Adipocyte (in vitro differentiated cells): ENCODE measurements around the gene NT5C3A.
"Not testable (repeated sequence)": the region's sequence is repeated elsewhere in the genome, so short reads cannot be mapped to it uniquely, and the experiment has no call there.

Source experiments
- DNase-seq: peaks from one replicate; pipeline ENCODE4 v3.0.0-alpha.2; 2015; ENCODE audit warnings: low read depth
- H3K27me3 ChIP-seq: replicated peaks from 2 replicates; pipeline ENCODE4 v1.7.0; 2013; ENCODE audit warnings: mild to moderate bottlenecking, low read length, moderate library complexity; ENCODE audit not compliant: control insufficient read depth, insufficient read depth
- H3K36me3 ChIP-seq: 2 replicates; pipeline ENCODE4 v1.7.0; 2013; ENCODE audit warnings: low read length, mild to moderate bottlenecking, moderate library complexity; ENCODE audit not compliant: control insufficient read depth, insufficient read depth, severe bottlenecking
- H3K4me1 ChIP-seq: 2 replicates; pipeline ENCODE4 v1.7.0; 2013; ENCODE audit warnings: mild to moderate bottlenecking, low read length, moderate library complexity; ENCODE audit not compliant: control insufficient read depth, insufficient read depth
- H3K4me3 ChIP-seq: 2 replicates; pipeline ENCODE4 v1.7.0; 2013; ENCODE audit warnings: mild to moderate bottlenecking, low read length, moderate library complexity
- H3K9ac ChIP-seq: 2 replicates; pipeline ENCODE4 v1.7.0; 2013; ENCODE audit warnings: mild to moderate bottlenecking, low read length, moderate library complexity
- H3K9me3 ChIP-seq: 2 replicates; pipeline ENCODE4 v1.7.0; 2013; ENCODE audit warnings: mild to moderate bottlenecking, low read length, moderate library complexity; ENCODE audit not compliant: control insufficient read depth

The NT5C3A gene

DNA sequence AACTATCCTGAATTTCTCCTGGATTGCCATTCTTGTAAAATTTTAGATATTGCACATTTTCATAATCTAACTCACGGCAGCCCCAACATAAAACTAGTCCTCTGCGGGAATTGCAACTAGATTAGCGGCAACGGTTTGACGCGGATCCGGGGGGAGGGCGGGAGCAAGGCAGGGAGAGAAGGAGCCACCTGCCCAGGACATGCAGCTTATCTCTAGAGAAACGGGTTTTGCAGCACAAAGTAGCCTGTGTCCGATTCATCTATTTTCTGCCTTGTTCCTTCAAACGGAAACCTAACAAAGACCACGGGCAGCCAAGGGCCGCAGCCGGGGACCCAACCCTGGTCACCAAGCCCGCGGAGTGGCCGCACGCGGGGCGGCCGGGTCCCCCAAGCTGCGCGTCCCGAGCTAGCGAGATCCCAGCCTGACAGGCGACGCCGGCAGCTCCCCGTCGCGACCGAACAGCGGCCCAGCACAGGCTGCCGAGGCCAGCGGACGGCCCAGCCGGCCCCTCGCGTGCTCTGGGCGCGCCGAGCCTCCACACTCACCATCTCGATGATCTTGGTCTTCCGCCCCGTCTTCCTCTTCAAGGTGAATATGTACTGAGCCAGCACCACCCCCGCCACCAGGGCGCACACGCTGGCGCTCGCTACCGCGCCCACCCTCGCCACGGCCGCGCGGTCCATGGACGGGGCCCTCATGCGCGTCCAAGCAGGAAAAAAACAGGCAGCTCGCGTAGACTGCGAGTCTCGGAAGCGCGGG is at the start of gene NT5C3A:
TSS of gene NT5C3A (minus strand) at position 754 of the 759 bp plus-strand sequence. CDS start at position 683, 71 bp downstream.
- H3K36me3 ChIP-seq: no peaks in the 10 kb centered on the region
- no peaks in the 10 kb centered on the region for H3K27me3 ChIP-seq
- DNase-seq: peak; percentile 67
- peaks cover 8% of the 10 kb centered on the region for H3K4me1 ChIP-seq
- peak within 1 kb of the TSS; percentile 93 for H3K9ac ChIP-seq
- peak within 1 kb of the TSS; percentile 94 for H3K4me3 ChIP-seq
- H3K9me3 ChIP-seq: peaks cover 13% of the 10 kb centered on the region

DNA sequence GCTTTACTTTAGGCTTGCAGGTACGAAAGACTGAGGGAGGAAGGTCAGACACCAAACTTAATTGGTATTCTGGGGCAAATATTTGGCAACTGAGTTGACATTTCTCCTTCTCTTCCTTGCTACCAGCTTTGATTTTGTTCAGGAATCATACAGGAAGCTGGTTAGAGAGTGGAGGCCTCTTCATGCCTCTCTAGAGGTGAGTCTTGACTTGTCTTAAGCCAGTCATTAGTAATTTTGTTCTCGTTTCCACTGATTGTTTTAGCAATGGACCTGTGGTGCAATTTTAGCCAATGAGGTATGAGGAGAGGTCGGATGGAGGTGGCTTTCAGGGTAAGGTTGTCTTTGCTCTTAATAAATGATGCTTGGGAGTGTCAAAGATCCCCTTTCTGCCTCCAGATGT is 49.0 kb upstream of the NT5C3A start:
- Histone ChIP-seq H3K4me1 (peaks cover 32% of the 10 kb centered on the region), H3K4me3 (no peak overlapping the region), H3K27me3 (no peaks in the 10 kb centered on the region), H3K9me3 (no peaks in the 10 kb centered on the region), H3K36me3 (no peaks in the 10 kb centered on the region), H3K9ac (no peak overlapping the region)
- DNase-seq: no peak

DNA sequence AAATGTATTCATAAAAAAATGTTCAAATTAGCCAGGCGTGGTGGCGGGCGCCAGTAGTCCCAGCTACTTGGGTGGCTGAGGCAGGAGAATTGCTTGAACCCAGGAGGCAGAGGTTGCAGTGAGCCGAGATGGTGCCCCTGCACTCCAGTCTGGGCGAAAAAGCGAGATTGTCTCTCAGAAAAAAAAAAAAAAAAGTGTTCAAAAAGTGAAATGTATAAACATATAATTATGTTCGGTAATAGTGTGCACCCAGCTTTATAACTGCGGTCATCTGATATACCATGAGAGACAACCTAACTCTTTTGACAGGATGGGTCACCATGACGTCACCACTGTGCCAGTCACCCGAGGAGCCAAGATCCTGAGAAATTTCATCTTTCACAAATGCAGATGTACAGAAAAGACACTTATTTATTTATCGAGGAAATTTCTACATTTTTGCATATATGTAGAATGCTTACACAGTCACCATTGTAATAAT is 47.2 kb upstream of the NT5C3A start:
- H3K4me1 ChIP-seq: peaks cover 27% of the 10 kb centered on the region
- H3K27me3 ChIP-seq: no peaks in the 10 kb centered on the region
- no peaks in the 10 kb centered on the region for H3K9me3 ChIP-seq
- H3K36me3 ChIP-seq: no peaks in the 10 kb centered on the region
- H3K4me3 ChIP-seq: peak overlapping the region; percentile 96
- DNase-seq: peak; percentile 39
- peak overlapping the region; percentile 68 for H3K9ac ChIP-seq

DNA sequence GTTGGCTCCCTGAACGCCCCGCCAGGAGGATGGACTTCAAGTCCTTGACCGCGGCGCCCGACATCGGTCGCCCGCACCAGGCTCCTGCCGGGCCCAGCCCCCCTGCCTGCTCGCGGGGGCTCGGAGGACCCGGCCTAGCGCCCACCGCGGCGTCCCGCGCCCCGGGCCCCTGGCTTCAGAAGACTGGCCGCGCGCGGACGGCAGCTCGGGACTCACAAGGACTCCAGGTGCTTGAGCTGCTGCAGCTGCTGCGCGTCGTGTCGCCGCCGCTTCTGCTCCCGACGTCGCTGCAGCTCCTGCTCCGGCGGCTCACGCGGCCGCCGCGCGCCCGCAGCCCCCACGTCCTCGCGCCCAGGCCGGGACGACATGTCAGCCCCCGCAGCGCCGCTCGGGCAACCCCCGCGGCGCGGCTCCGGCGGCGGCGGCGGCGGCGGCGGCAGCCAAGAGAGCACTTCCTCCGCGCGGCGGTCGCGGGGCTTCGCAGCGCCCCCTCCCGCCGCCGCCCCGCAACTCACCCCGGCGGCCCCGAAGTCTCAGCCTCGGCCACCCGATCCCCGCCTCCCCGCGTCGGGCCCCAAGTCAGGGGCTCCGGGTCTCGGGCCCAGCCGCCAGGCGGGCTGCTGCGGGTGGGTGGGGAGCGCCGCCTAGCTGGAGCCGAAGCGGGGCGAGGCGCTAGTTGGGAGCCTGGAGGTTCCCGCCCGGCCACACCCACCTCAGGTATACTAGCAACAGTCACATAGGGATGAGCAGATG is 46.6 kb upstream of the NT5C3A start, which contains the start of gene RP9:
TSS of gene RP9 (minus strand) at position 400 of the 753 bp plus-strand sequence. CDS start at position 368, 32 bp downstream.
- no peaks in the 10 kb centered on the region for H3K36me3 ChIP-seq
- peaks cover 22% of the 10 kb centered on the region for H3K4me1 ChIP-seq
- H3K4me3 ChIP-seq: peak within 1 kb of the TSS; percentile 96
- peak; percentile 92 for DNase-seq
- H3K9ac ChIP-seq: peak within 1 kb of the TSS; percentile 93
- H3K27me3 ChIP-seq: no peaks in the 10 kb centered on the region
- no peaks in the 10 kb centered on the region for H3K9me3 ChIP-seq

DNA sequence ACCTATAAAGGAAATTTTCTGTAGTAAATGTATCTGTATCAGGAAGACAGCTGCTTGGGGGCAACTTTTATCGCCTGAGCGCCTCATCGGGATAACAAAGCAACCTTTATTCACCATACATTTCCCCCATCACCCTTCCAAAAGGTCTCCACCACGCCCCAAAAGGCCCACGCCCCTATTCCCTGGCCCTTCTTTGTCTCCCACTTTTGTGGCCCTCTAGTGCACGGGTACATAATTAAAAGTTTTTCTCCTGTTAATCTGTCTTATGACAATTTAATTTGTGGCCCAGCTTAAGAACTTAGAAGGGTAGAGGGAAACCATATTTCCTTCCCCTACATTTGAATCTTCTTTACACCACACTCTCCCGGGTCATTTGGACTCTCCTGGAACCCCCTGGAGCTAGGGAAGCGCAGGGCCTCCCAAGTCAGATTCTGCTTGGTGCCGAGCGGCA is 46.0 kb upstream of the NT5C3A start:
- Histone ChIP-seq H3K9ac (peak overlapping the region; percentile 93), H3K36me3 (peaks cover under 1% of the 10 kb centered on the region), H3K4me1 (peaks cover 22% of the 10 kb centered on the region), H3K4me3 (peak overlapping the region; percentile 96), H3K27me3 (no peaks in the 10 kb centered on the region), H3K9me3 (no peaks in the 10 kb centered on the region)
- no peak for DNase-seq

DNA sequence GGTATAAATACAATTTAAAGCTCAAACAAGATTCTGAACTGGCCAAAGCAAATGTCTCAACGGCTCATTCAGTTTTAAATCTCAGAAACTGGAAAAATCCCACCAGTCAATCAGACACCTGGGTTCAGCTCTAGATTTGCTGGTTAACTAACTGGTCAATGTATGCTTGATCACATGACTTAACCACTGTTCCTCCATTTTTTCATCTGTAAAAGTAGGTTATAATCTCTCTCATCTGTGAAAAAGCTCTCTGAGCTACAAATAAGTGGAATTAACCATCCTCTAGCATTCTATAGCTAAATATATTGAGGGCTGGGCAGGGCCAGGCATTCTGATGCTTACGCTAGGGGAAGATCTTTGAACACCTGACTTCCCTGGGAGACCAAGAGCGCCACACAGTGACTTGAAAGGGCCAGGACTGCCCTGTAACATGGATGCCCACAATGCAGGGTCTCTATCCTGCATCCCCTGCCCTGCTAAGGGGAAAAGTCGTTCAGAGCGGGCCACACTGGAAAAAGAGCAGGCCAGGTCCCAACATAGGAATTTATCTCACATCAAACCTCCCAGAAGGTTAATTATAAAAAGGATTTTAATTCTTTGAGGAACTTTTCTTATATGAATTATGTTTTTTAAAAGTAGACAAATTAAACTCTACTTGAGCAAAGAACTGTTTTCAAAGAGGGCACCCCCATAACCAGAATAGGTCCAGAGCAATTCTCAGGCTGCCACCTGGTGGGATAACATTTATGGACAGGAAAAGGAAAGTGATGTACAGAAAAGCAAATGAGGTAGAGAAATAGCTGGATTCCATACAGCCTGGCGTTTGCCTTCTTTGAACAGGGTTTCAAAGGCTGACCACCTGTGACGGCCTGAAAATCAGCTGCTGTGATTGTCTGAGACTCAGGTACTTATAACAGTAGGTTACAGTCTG is 44.8 kb upstream of the NT5C3A start:
- Histone ChIP-seq H3K9me3 (no peaks in the 10 kb centered on the region), H3K4me1 (peaks cover 23% of the 10 kb centered on the region), H3K4me3 (peak overlapping the region; percentile 96), H3K27me3 (no peaks in the 10 kb centered on the region), H3K36me3 (peaks cover 12% of the 10 kb centered on the region), H3K9ac (peak overlapping the region; percentile 93)
- peak; percentile 70 for DNase-seq

DNA sequence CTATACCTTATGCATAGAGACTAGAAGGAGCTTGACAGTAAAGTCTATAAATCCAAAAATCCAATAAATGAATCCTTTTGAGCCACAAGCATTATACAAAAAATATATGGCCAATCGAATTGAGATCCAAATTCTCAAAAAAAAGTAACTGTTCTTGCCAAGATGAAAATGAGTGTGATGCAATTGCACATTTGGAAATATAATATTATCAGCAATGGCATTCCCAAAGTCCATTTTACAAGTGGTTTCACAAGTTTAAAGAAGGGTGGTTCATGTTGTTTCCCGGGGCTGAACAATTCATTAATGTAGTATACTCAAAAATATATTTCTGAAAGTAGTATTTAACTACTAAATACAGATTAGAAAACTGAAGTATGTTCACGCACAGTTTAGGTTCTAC is 39.3 kb upstream of the NT5C3A start:
- peaks cover 53% of the 10 kb centered on the region for H3K36me3 ChIP-seq

DNA sequence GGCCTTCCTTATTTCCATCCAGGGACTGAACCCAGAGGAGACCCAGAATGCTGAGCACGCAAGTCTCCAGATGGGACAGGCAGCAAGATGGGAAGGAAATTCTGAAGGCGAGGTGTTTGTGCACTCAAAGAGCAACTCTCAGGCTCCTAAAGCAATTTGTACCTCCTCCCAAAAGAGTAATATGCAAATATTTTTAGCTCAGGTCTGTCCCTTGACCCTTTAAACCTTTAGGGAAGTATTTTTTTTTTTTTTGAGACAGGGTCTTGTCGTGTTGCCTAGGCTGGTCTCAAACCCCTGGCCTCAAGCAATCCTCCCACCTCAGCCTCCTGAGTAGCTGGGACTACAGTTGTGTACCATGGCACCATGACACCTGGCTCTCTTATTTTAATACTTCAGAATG is 38.2 kb upstream of the NT5C3A start:
- H3K4me3 ChIP-seq: no peak overlapping the region
- no peak overlapping the region for H3K9ac ChIP-seq
- H3K9me3 ChIP-seq: no peaks in the 10 kb centered on the region
- peaks cover 10% of the 10 kb centered on the region for H3K4me1 ChIP-seq
- DNase-seq: no peak
- peaks cover 64% of the 10 kb centered on the region for H3K36me3 ChIP-seq
- no peaks in the 10 kb centered on the region for H3K27me3 ChIP-seq

More for the DNA sequence above, 39.3 kb upstream of the NT5C3A start:
- peak; percentile 55 for DNase-seq
- Histone ChIP-seq H3K4me3 (no peak overlapping the region), H3K9ac (no peak overlapping the region), H3K4me1 (peaks cover 11% of the 10 kb centered on the region), H3K27me3 (no peaks in the 10 kb centered on the region), H3K9me3 (no peaks in the 10 kb centered on the region)

DNA sequence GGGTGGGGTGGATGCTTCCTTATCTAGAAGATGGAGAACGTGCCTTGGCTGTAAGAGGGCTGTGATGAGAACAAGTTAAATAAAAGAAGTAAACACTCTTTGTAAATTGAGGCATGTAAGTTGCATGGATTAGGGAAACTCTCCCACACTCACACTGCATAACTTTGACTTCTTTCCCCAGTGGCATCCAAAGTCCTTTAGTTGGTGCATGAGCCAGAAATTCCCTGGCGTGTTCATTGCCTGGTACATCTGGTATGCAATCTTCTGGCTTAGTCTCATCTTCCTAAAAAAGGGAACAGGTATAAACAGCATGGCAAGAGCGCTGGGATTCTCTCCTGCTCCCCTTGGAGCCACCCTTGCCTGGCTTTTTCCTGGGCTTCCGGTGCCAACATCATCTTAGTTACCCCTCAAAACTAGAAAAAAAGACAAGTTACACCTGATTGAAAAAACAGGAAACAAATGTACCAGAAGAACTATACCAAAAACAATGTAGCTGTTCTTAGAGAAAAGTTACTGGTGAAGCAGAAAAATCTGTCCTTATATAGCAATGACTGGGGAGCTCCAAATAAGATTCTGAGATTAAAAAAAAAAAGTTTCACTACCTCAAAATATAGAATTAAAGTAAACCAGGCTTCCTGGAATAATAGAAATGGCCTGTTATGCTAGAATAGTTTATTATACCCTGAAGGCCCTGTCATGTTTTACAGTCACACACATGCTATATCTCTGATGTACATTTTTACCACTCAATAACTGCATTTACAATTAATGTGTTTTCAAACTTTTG is 36.8 kb upstream of the NT5C3A start:
- no peak for DNase-seq
- Histone ChIP-seq H3K27me3 (no peaks in the 10 kb centered on the region), H3K36me3 (peaks cover 76% of the 10 kb centered on the region), H3K9ac (no peak overlapping the region), H3K9me3 (no peaks in the 10 kb centered on the region), H3K4me3 (no peak overlapping the region), H3K4me1 (peaks cover 10% of the 10 kb centered on the region)

DNA sequence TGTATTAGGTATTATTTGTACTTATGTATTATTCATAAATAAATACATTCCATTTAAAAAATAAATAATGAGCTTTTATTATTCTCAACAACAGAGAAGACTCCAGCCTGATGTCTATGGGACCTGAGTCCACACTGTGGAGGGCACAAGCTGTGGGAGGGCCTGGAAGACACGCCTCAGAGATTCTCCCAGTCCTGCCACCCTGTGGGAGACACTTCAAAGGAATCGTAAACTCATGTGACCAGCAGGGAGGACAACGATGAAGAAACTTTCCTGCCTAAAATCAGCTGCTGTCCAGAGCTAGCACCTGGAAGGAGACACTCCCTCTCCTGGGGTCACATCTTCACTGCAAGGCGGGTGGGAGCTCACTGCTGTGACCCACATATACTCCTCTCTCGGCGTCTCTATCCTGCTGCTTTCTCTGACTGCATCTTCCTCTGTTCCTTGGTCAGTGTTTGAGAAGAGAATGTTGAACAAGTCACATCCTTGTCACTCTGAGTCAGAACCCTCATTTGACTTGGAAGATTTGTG is 32.2 kb upstream of the NT5C3A start:
- H3K4me3 ChIP-seq, H3K27me3 ChIP-seq, H3K9ac ChIP-seq, DNase-seq, H3K9me3 ChIP-seq, H3K4me1 ChIP-seq: not testable (repeated sequence)
- H3K36me3 ChIP-seq: peaks cover 66% of the 10 kb centered on the region
